Stimulated activated CD8-positive, alpha-beta memory T cell treated with anti-CD3 and anti-CD28 coated beads, Interleukin-4, amount 100 ng/mL, for 48 hours (primary cell): ENCODE measurements around the gene WDR5.

Experiments used
- DNase-seq: peaks from one replicate; pipeline ENCODE4 v3.0.0-alpha.2; 2020

Gene WDR5

GRCh38 chr9:134189470-134190231 lies 53.8 kb downstream of the WDR5 start:
- DNase-seq, result no peak

GRCh38 chr9:134190232-134191121 lies 54.6 kb downstream of the WDR5 start:
- DNase-seq, result no peak

- no peak for DNase-seq
Observed at GRCh38 chr9:134191455-134192209, 55.8 kb downstream of the WDR5 start.

- DNase-seq, result no peak
Observed at GRCh38 chr9:134192311-134192950, 56.5 kb downstream of the WDR5 start.

GRCh38 chr9:134192951-134193731 lies 57.3 kb downstream of the WDR5 start:
- no peak for DNase-seq

- no peak for DNase-seq
Observed at GRCh38 chr9:134193912-134194535, 58.1 kb downstream of the WDR5 start.

GRCh38 chr9:134195558-134195957 lies 59.7 kb downstream of the WDR5 start:
- DNase-seq, result no peak

GRCh38 chr9:134196911-134197310 lies 61.0 kb downstream of the WDR5 start:
- no peak for DNase-seq

GRCh38 chr9:134198791-134199190 lies 62.9 kb downstream of the WDR5 start:
- no peak for DNase-seq

GRCh38 chr9:134200730-134201129 lies 64.8 kb downstream of the WDR5 start:
- no peak for DNase-seq

GRCh38 chr9:134203224-134203623 lies 67.3 kb downstream of the WDR5 start:
- no peak for DNase-seq

GRCh38 chr9:134204041-134204440 lies 68.2 kb downstream of the WDR5 start:
- no peak for DNase-seq

GRCh38 chr9:134204991-134205578 lies 69.2 kb downstream of the WDR5 start:
- no peak for DNase-seq

- no peak for DNase-seq
Observed at GRCh38 chr9:134205672-134206310, 69.9 kb downstream of the WDR5 start.

- no peak for DNase-seq
Observed at GRCh38 chr9:134206311-134207300, 70.7 kb downstream of the WDR5 start.

GRCh38 chr9:134208310-134208841 lies 72.5 kb downstream of the WDR5 start:
- no peak for DNase-seq

- DNase-seq, result no peak
Observed at GRCh38 chr9:134208981-134209725, 73.3 kb downstream of the WDR5 start.
